ENCODE results near the gene MAFB. TPM values are rescaled to one million over a fixed set of nuclear protein-coding genes. Genes with fewer than 3 reads are reported as not detected.
"Not testable (repeated sequence)": the region's sequence is repeated elsewhere in the genome, so short reads cannot be mapped to it uniquely, and the experiment has no call there.

Gene MAFB
- total RNA-seq (10 to 100 TPM in 2 of 4 donors, 1 to 10 TPM in 2; 6.1 to 63.2 (median 33.4) TPM), polyA plus RNA-seq (10 to 100 TPM in 2 of 3 donors, 1 to 10 TPM in 1; 4.7 to 14.1 (median 11.0) TPM)
- long read RNA-seq, donor 1, transcript MAFB-201 (1 exons, 3,393 nt): major isoform, 8 of 8 reads
- long read RNA-seq, donor 1, partial matches to known transcripts: 0 of 8 reads
- long read RNA-seq, donor 1, other reads (novel, unspliced or antisense): 0 of 8 reads
- long read RNA-seq, donor 2, transcript MAFB-201 (1 exons, 3,393 nt): major isoform, 221 of 221 reads
- long read RNA-seq, donor 2, partial matches to known transcripts: 0 of 221 reads
- long read RNA-seq, donor 2, other reads (novel, unspliced or antisense): 0 of 221 reads

GRCh38 chr20:40689100-40689942 is at the start of gene MAFB:
Gene MAFB (minus strand): TSS chr20:40689236. CDS start chr20:40688850, 386 bp downstream.
- H3K27ac ChIP-seq: peak within 1 kb of the TSS; percentile 93
- TF ChIP-seq, protein P1, sequence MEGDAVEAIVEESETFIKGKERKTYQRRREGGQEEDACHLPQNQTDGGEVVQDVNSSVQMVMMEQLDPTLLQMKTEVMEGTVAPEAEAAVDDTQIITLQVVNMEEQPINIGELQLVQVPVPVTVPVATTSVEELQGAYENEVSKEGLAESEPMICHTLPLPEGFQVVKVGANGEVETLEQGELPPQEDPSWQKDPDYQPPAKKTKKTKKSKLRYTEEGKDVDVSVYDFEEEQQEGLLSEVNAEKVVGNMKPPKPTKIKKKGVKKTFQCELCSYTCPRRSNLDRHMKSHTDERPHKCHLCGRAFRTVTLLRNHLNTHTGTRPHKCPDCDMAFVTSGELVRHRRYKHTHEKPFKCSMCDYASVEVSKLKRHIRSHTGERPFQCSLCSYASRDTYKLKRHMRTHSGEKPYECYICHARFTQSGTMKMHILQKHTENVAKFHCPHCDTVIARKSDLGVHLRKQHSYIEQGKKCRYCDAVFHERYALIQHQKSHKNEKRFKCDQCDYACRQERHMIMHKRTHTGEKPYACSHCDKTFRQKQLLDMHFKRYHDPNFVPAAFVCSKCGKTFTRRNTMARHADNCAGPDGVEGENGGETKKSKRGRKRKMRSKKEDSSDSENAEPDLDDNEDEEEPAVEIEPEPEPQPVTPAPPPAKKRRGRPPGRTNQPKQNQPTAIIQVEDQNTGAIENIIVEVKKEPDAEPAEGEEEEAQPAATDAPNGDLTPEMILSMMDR (IDR thresholded peaks at IDR 0.05): no peak
- H3K27me3 ChIP-seq (ENCODE audit: insufficient read depth in 3 of 3, low read length in 2 of 3): peaks cover 0 to 25% (median 10%) of the 10 kb centered on the region in 3 donors
- H3K36me3 ChIP-seq (ENCODE audit: insufficient read depth in 1 of 2, low read depth in 1 of 2): no peaks in the 10 kb centered on the region
- H3K4me3 ChIP-seq: peak within 1 kb of the TSS; percentile 76
- intact Hi-C loops (cut with DNase I): loop anchor here in 1 of 2 donors (10.0 kb wide), 1 partner anchor 405 kb away; no protein-coding TSS in a partner anchor
- no peaks in the 10 kb centered on the region for H3K9me3 ChIP-seq
- ATAC-seq: peak; percentile 80 to 87 (median 84)
- peaks cover 19% of the 10 kb centered on the region for H3K4me1 ChIP-seq
- peak; percentile 94 to 97 for DNase-seq
- WGBS, 3 donors: 0% methylated on average over 58 to 85 of the region's 85 CpGs

DNA sequence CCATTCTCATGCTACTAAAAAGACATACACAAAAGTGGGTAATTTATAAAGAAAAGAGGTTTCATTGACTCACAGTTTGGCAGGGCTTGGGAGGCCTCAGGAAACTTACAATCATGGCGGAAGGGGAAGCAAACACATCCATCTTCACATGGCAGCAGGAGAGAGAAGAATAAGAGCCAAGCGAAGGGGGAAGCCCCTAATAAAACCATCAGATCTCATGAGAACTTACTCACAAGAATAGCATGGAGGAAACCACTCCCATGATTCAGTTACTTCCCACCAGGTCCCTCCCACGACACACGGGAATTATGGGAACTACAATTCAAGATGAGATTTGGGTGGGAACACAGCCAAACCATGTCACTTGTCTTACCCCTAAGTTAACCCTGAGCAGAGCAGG is 47.4 kb upstream of the MAFB start:
- intact Hi-C loops (cut with DNase I); H3K36me3 ChIP-seq (ENCODE audit: insufficient read depth in 1 of 2, low read depth in 1 of 2); H3K4me3 ChIP-seq; H3K27me3 ChIP-seq (ENCODE audit: insufficient read depth in 3 of 3, low read length in 2 of 3); H3K4me1 ChIP-seq; DNase-seq; H3K27ac ChIP-seq; H3K9me3 ChIP-seq; ATAC-seq: not testable (repeated sequence)
- 59 to 76% (median 73%) methylated on average over 4 of the region's 4 CpGs for WGBS, 3 donors

GRCh38 chr20:40728996-40729395 is 40.0 kb upstream of the MAFB start:
- Histone ChIP-seq H3K27ac (no peak overlapping the region), H3K27me3 (ENCODE audit: insufficient read depth in 3 of 3, low read length in 2 of 3) (peaks cover 0 to 7% (median 0%) of the 10 kb centered on the region in 3 donors), H3K36me3 (ENCODE audit: insufficient read depth in 1 of 2, low read depth in 1 of 2) (no peaks in the 10 kb centered on the region), H3K9me3 (no peaks in the 10 kb centered on the region), H3K4me1 (peaks cover 8% of the 10 kb centered on the region), H3K4me3 (no peak overlapping the region)
- 55 to 73% (median 69%) methylated on average over 2 of the region's 2 CpGs for WGBS, 3 donors
- TF ChIP-seq, protein P1 (IDR thresholded peaks at IDR 0.05): no peak
- no peak for DNase-seq
- no peak for ATAC-seq
- intact Hi-C loops (cut with DNase I): no loop called here

- TF ChIP-seq, protein P1 (IDR thresholded peaks at IDR 0.05): no peak
- ATAC-seq: no peak
- intact Hi-C loops (cut with DNase I): no loop called here
- H3K4me1 ChIP-seq: peaks cover 8% of the 10 kb centered on the region
- no peak overlapping the region for H3K27ac ChIP-seq
- no peaks in the 10 kb centered on the region for H3K9me3 ChIP-seq
- 45 to 59% (median 57%) methylated on average over 1 of the region's 1 CpG for WGBS, 3 donors
- H3K27me3 ChIP-seq (ENCODE audit: insufficient read depth in 3 of 3, low read length in 2 of 3): peaks cover 0 to 1% (median 0%) of the 10 kb centered on the region in 3 donors
- no peak for DNase-seq
- no peaks in the 10 kb centered on the region for H3K36me3 ChIP-seq (ENCODE audit: insufficient read depth in 1 of 2, low read depth in 1 of 2)
- H3K4me3 ChIP-seq: no peak overlapping the region
These were observed 39.4 kb upstream of the MAFB start for GRCh38 chr20:40728470-40728869.

- Histone ChIP-seq H3K27me3 (ENCODE audit: insufficient read depth in 3 of 3, low read length in 2 of 3) (no peaks in the 10 kb centered on the region), H3K9me3 (no peaks in the 10 kb centered on the region), H3K36me3 (ENCODE audit: insufficient read depth in 1 of 2, low read depth in 1 of 2) (no peaks in the 10 kb centered on the region), H3K4me3 (no peak overlapping the region), H3K27ac (no peak overlapping the region), H3K4me1 (peaks cover 8% of the 10 kb centered on the region)
- no peak for DNase-seq
- TF ChIP-seq, protein P1 (IDR thresholded peaks at IDR 0.05): no peak
- no peak for ATAC-seq
- intact Hi-C loops (cut with DNase I): no loop called here
These were observed 38.9 kb upstream of the MAFB start for GRCh38 chr20:40727960-40728359.
